Natural killer cell (primary cell): ENCODE data around the gene CD163L1. TPM values are rescaled to one million over a fixed set of nuclear protein-coding genes. Genes with fewer than 3 reads are reported as not detected.
"Not testable (repeated sequence)": the region's sequence is repeated elsewhere in the genome, so short reads cannot be mapped to it uniquely, and the experiment has no call there.

Source experiments
- ATAC-seq, 3 donors: fragments of 150-1000 bp in 2 of 3; fragments of 200-7000 bp in 1 of 3; cut with Tn5 transposase; 1 replicate in 1 of 3; 2 replicates in 2 of 3; pipeline ENCODE4 v1.10.0; 2021; ENCODE audit warnings: mild to moderate bottlenecking in 2 of 3, moderate library complexity in 2 of 3
- DNase-seq, 2 donors: peaks; one replicate each; pipeline versions ENCODE4 v3.0.0 to v3.0.0-alpha.2; 2013 to 2021; ENCODE audit warnings: mixed read lengths in 1 of 2
- H3K27ac ChIP-seq: one replicate; pipeline ENCODE4 v1.5.1; 2013; ENCODE audit warnings: mild to moderate bottlenecking, low read length
- H3K27me3 ChIP-seq: one replicate; pipeline ENCODE4 v1.6.1; 2013; ENCODE audit warnings: low read length; ENCODE audit not compliant: control insufficient read depth, insufficient read depth
- H3K36me3 ChIP-seq: one replicate; pipeline ENCODE4 v1.6.1; 2013; ENCODE audit warnings: low read length; ENCODE audit not compliant: control insufficient read depth, insufficient read depth
- H3K4me1 ChIP-seq: one replicate; pipeline ENCODE4 v1.6.1; 2013; ENCODE audit warnings: low read length; ENCODE audit not compliant: control insufficient read depth, insufficient read depth
- H3K4me3 ChIP-seq: one replicate; pipeline ENCODE4 v1.5.1; 2013; ENCODE audit warnings: low read length
- H3K9me3 ChIP-seq: one replicate; pipeline ENCODE4 v1.6.1; 2013; ENCODE audit warnings: low read length; ENCODE audit not compliant: control insufficient read depth, insufficient read depth
- H3K27ac Mint-ChIP-seq, 2 donors: one replicate each; pipeline ENCODE4 v1.8.0; 2022; ENCODE audit warnings: mild to moderate bottlenecking in 2 of 2, mixed read lengths in 2 of 2, moderate library complexity in 1 of 2
- H3K27me3 Mint-ChIP-seq, 2 donors: one replicate each; pipeline ENCODE4 v1.8.0; 2022; ENCODE audit warnings: low read depth in 2 of 2, mixed read lengths in 2 of 2
- H3K36me3 Mint-ChIP-seq: one replicate; pipeline ENCODE4 v1.8.0; 2022; ENCODE audit warnings: mixed read lengths
- H3K4me1 Mint-ChIP-seq, 2 donors: one replicate each; pipeline ENCODE4 v1.8.0; 2022; ENCODE audit warnings: mixed read lengths in 2 of 2
- H3K4me3 Mint-ChIP-seq: one replicate; pipeline ENCODE4 v1.8.0; 2022; ENCODE audit warnings: mild to moderate bottlenecking, moderate library complexity, mixed read lengths
- H3K9me3 Mint-ChIP-seq, 2 donors: one replicate each; pipeline ENCODE4 v1.8.0; 2022; ENCODE audit warnings: mixed read lengths in 2 of 2
- WGBS: methylation state at CpG from one replicate; pipeline ENCODE4 v1.1.7; 2013; ENCODE audit warnings: missing lambda C conversion rate; ENCODE audit not compliant: insufficient coverage; 5-methylcytosine and 5-hydroxymethylcytosine counted together
- intact Hi-C: fragments of 100-400 bp; cut with micrococcal nuclease; formaldehyde crosslinking; loops from one replicate; pipeline ENCODE4 v1.14.2; 2022
- total RNA-seq, 4 donors: library from RNA; stranded (reverse); fragments of 120-200 nt in 1 of 4; gene quantifications; one replicate each; pipeline versions ENCODE4 v1.2.3 to v1.2.4, GENCODE V29; 2013 to 2022
- TF ChIP-seq, protein P1 (sequence below): fragments of 200-600 bp; IDR thresholded peaks from one replicate; pipeline ENCODE4 v1.8.0; 2022; ENCODE audit warnings: antibody characterized with exemption

The CD163L1 gene
- total RNA-seq, 3 donors from 2014 or later (not counting 1 experiment from before 2014, with no cell fraction given), result 0.34 TPM; not detected in 2

DNA sequence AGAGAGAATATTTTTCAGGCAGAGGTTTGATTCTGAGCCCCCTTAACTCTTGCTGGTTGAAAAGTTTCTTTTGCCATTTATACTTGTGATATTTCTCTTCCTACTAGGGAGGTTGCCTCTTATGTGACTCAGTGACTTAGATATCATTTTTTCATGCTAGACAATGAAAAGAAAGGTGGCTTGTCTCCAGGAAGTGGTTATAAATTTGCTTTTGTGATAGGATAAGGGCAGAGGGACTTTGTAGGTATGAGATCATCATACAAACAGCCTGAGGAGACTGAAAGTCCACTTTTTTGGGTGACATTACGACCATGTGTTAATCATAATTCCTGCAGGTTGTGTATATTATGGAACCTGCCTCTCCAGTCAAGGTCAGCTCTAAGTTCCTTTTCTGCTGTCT is 104.3 kb downstream of the CD163L1 start:
- Histone ChIP-seq H3K4me1 (no peaks in the 10 kb centered on the region), H3K27me3 (no peaks in the 10 kb centered on the region), H3K36me3 (no peaks in the 10 kb centered on the region), H3K9me3 (peaks cover 7% of the 10 kb centered on the region), H3K4me3 (no peak overlapping the region), H3K27ac (no peak overlapping the region)
- peak overlapping the region in 1 of 2 donors; percentile 58 for H3K27ac Mint-ChIP-seq
- WGBS, result 69% methylated on average over 1 of the region's 1 CpG
- peaks cover 0 to 23% of the 10 kb centered on the region in 2 donors for H3K4me1 Mint-ChIP-seq
- no peak for DNase-seq
- intact Hi-C loops, result no loop called here
- peaks cover 4% of the 10 kb centered on the region in 2 donors for H3K9me3 Mint-ChIP-seq
- peak in 1 of 3 donors; percentile 50 for ATAC-seq
- TF ChIP-seq, protein P1, sequence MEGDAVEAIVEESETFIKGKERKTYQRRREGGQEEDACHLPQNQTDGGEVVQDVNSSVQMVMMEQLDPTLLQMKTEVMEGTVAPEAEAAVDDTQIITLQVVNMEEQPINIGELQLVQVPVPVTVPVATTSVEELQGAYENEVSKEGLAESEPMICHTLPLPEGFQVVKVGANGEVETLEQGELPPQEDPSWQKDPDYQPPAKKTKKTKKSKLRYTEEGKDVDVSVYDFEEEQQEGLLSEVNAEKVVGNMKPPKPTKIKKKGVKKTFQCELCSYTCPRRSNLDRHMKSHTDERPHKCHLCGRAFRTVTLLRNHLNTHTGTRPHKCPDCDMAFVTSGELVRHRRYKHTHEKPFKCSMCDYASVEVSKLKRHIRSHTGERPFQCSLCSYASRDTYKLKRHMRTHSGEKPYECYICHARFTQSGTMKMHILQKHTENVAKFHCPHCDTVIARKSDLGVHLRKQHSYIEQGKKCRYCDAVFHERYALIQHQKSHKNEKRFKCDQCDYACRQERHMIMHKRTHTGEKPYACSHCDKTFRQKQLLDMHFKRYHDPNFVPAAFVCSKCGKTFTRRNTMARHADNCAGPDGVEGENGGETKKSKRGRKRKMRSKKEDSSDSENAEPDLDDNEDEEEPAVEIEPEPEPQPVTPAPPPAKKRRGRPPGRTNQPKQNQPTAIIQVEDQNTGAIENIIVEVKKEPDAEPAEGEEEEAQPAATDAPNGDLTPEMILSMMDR, result no peak
- H3K36me3 Mint-ChIP-seq, result peaks cover 9% of the 10 kb centered on the region
- no peaks in the 10 kb centered on the region for H3K27me3 Mint-ChIP-seq
- no peak overlapping the region for H3K4me3 Mint-ChIP-seq

DNA sequence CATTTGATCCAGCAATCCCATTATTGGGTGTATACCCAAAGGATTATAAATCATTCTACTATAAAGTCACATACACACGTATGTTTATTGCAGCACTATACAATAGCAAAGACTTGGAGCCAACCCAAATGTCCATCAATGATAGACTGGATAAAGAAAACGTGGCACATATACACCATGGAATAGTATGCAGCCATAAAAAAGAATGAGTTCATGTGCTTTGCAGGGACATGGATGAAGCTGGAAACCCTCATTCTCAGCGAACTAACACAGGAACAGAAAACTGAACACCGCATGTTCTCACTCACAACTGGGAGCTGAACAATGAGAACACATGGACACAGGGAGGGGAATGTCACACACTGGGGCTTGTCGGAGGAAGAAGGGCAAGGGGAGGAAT is 106.2 kb downstream of the CD163L1 start:
- ATAC-seq, H3K27me3 ChIP-seq, intact Hi-C loops, DNase-seq, H3K4me3 ChIP-seq, H3K27ac ChIP-seq, H3K36me3 Mint-ChIP-seq, H3K27me3 Mint-ChIP-seq, H3K4me3 Mint-ChIP-seq, H3K9me3 Mint-ChIP-seq, H3K27ac Mint-ChIP-seq, H3K4me1 ChIP-seq, H3K36me3 ChIP-seq, H3K9me3 ChIP-seq: not testable (repeated sequence)
- H3K4me1 Mint-ChIP-seq, result peaks cover 0 to 10% of the 10 kb centered on the region in 2 donors
- WGBS, result 92% methylated on average over 5 of the region's 5 CpGs

DNA sequence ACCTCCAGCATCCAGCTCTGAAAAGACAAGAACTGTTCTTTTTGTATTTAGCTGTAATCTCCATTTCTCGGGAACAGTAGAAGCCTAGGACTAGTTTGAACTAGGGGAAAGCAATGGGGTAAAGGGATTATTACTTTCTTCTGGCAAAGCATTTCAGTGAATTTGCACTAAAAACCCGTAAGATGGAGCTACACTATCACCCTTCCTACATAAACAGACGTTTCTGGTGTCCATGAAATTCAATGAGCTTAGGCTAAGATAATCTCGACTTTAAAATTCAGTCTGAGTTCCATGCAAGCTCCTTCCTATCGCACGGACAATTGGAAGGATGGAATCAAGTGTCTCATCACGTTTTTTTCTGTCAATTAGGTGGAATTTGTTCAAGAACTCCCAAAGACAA is 116.0 kb downstream of the CD163L1 start:
- TF ChIP-seq, protein P1, result no peak
- no peak overlapping the region for H3K27ac ChIP-seq
- Mint-ChIP-seq H3K4me3 (no peak overlapping the region), H3K27me3 (peaks cover 2 to 26% of the 10 kb centered on the region in 2 donors), H3K36me3 (no peaks in the 10 kb centered on the region), H3K4me1 (no peaks in the 10 kb centered on the region), H3K9me3 (no peaks in the 10 kb centered on the region), H3K27ac (no peak overlapping the region)
- ATAC-seq (no peak), DNase-seq (no peak)
- H3K27me3 ChIP-seq, result no peaks in the 10 kb centered on the region
- H3K4me3 ChIP-seq, result no peak overlapping the region
- 72% methylated on average over 7 of the region's 7 CpGs for whole genome bisulfite sequencing
- no peaks in the 10 kb centered on the region for H3K9me3 ChIP-seq
- no peaks in the 10 kb centered on the region for H3K4me1 ChIP-seq
- intact Hi-C loops, result no loop called here
- no peaks in the 10 kb centered on the region for H3K36me3 ChIP-seq

DNA sequence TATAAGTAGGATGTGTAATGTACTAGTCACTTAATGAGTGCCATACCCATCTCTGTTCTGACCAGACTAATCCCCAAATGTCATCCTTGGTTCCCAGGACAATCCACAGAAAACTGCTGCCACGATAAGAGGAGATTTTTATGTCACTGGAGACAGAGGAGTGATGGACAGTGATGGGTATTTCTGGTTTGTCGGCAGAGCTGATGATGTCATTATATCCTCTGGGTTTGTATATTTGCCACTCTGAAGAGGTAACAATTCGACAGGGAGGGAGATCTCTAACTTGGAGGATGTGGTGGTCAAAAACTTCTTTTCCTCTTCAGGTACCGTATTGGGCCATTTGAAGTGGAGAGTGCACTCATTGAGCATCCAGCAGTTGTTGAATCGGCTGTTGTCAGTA is 119.8 kb downstream of the CD163L1 start:
- no peaks in the 10 kb centered on the region for H3K4me1 ChIP-seq
- H3K27ac Mint-ChIP-seq, result no peak overlapping the region
- H3K4me1 Mint-ChIP-seq, result no peaks in the 10 kb centered on the region
- no peaks in the 10 kb centered on the region for H3K9me3 ChIP-seq
- ATAC-seq (no peak), DNase-seq (no peak)
- WGBS, result 86% methylated on average over 4 of the region's 5 CpGs
- no peak overlapping the region for H3K27ac ChIP-seq
- H3K27me3 ChIP-seq, result no peaks in the 10 kb centered on the region
- intact Hi-C loops, result loop anchor here (5.0 kb wide), 1 partner anchor 63 kb away; no protein-coding TSS in a partner anchor
- H3K36me3 Mint-ChIP-seq, result no peaks in the 10 kb centered on the region
- H3K36me3 ChIP-seq, result no peaks in the 10 kb centered on the region
- TF ChIP-seq, protein P1, result no peak
- no peak overlapping the region for H3K4me3 ChIP-seq
- no peaks in the 10 kb centered on the region for H3K9me3 Mint-ChIP-seq
- no peak overlapping the region for H3K4me3 Mint-ChIP-seq
- H3K27me3 Mint-ChIP-seq, result peaks cover 2 to 13% of the 10 kb centered on the region in 2 donors
